B cell (primary cell): ENCODE results near the gene VAV2. TPM values are rescaled to one million over a fixed set of nuclear protein-coding genes. Genes with fewer than 3 reads are reported as not detected.

ENCODE experiments used
- ATAC-seq: fragments of 200-7000 bp; cut with Tn5 transposase; one replicate; pipeline ENCODE4 v1.10.0; 2021; ENCODE audit warnings: low read depth, mild to moderate bottlenecking, moderate number of reproducible peaks, moderate library complexity
- CTCF ChIA-PET: fragments of 350-600 bp; sonication (Branson Sonifier 250); formaldehyde crosslinking; loops from one replicate; lab custom pipeline; 2021; ENCODE audit warnings: antibody characterized with exemption, inconsistent platforms; lab: Charles Lee
- POLR2A ChIA-PET: fragments of 350-600 bp; sonication (Branson Sonifier 250); formaldehyde crosslinking; loops from one replicate; lab custom pipeline; 2021; ENCODE audit warnings: antibody characterized with exemption; lab: Charles Lee
- DNase-seq: peaks from one replicate; pipeline ENCODE4 v3.0.0; 2013
- H2AFZ ChIP-seq: 2 replicates; pipeline ENCODE4 v1.6.1; 2012; ENCODE audit warnings: mild to moderate bottlenecking, low read depth, low read length; ENCODE audit not compliant: insufficient read depth, poor library complexity, severe bottlenecking
- H3K27ac ChIP-seq, 2 donors: 1 replicate in 1 of 2; 2 replicates in 1 of 2; pipeline ENCODE4 v1.5.1; 2012 to 2013; ENCODE audit warnings: low read length in 2 of 2, mild to moderate bottlenecking in 2 of 2, moderate library complexity in 1 of 2
- H3K27me3 ChIP-seq, 4 experiments: fragments of 200-600 bp in 1 of 4; sonication (generic) in 1 of 4; replicated peaks in 1 of 4; 1 replicate in 2 of 4; 2 replicates in 2 of 4; pipeline versions ENCODE4 v1.6.1 to v1.7.0; 2013 to 2016; ENCODE audit warnings: low read length in 3 of 4, mild to moderate bottlenecking in 2 of 4, mixed read lengths in 1 of 4, moderate library complexity in 1 of 4; ENCODE audit not compliant: insufficient read depth in 4 of 4, control insufficient read depth in 3 of 4; ENCODE audit errors: control extremely low read depth in 1 of 4
- H3K36me3 ChIP-seq, 2 experiments: replicated peaks in 1 of 2; 1 replicate in 1 of 2; 2 replicates in 1 of 2; pipeline versions ENCODE4 v1.6.1 to v1.7.1; 2013; ENCODE audit warnings: low read length in 1 of 2; ENCODE audit not compliant: insufficient read depth in 2 of 2, control insufficient read depth in 1 of 2; ENCODE audit errors: control extremely low read depth in 1 of 2, extremely low read depth in 1 of 2
- H3K4me1 ChIP-seq, 2 donors: fragments of 200-600 bp in 1 of 2; sonication (generic) in 1 of 2; 1 replicate in 1 of 2; 2 replicates in 1 of 2; pipeline versions ENCODE4 v1.5.1 to v1.6.1; 2013 to 2017; ENCODE audit warnings: low read length in 2 of 2; ENCODE audit not compliant: control insufficient read depth in 2 of 2, insufficient read depth in 2 of 2
- H3K4me2 ChIP-seq: replicated peaks from 2 replicates; pipeline ENCODE3; 2012; ENCODE audit warnings: mild to moderate bottlenecking, low read depth, low read length; ENCODE audit not compliant: poor library complexity, severe bottlenecking
- H3K4me3 ChIP-seq, 5 experiments: fragments of 200-600 bp in 1 of 5; sonication (generic) in 1 of 5; 1 replicate in 3 of 5; 2 replicates in 2 of 5; pipeline versions ENCODE4 v1.5.1 to v1.7.0; 2011 to 2016; ENCODE audit warnings: low read length in 4 of 5, mild to moderate bottlenecking in 4 of 5, low read depth in 2 of 5, control low read depth in 1 of 5, moderate library complexity in 1 of 5; ENCODE audit not compliant: insufficient read depth in 1 of 5; ENCODE audit errors: control extremely low read depth in 1 of 5, extremely low read depth in 1 of 5
- H3K79me2 ChIP-seq: fragments of 200-600 bp; sonication (generic); one replicate; pipeline ENCODE4 v1.6.0; 2016; ENCODE audit warnings: low read length; ENCODE audit not compliant: control insufficient read depth, insufficient read depth
- H3K9ac ChIP-seq: fragments of 200-600 bp; sonication (generic); 2 replicates; pipeline ENCODE4 v1.6.1; 2017; ENCODE audit warnings: mild to moderate bottlenecking, low read length, moderate library complexity
- H3K9me3 ChIP-seq, 3 donors: one replicate each; pipeline versions ENCODE4 v1.6.1 to v1.7.1; 2013; ENCODE audit warnings: low read length in 2 of 3; ENCODE audit not compliant: control insufficient read depth in 2 of 3, insufficient read depth in 1 of 3; ENCODE audit errors: control extremely low read depth in 1 of 3
- H4K20me1 ChIP-seq: 2 replicates; pipeline ENCODE4 v1.6.0; 2012; ENCODE audit warnings: mild to moderate bottlenecking, low read length; ENCODE audit not compliant: insufficient read depth, control insufficient read depth, poor library complexity, severe bottlenecking
- H3K27ac Mint-ChIP-seq: one replicate; pipeline ENCODE4 v1.8.0; 2021; ENCODE audit warnings: mixed read lengths
- H3K27me3 Mint-ChIP-seq: one replicate; pipeline ENCODE4 v1.8.0; 2021; ENCODE audit warnings: mixed read lengths
- H3K4me1 Mint-ChIP-seq: one replicate; pipeline ENCODE4 v1.8.0; 2021; ENCODE audit warnings: mixed read lengths
- H3K4me3 Mint-ChIP-seq: one replicate; pipeline ENCODE4 v1.8.0; 2021; ENCODE audit warnings: mixed read lengths
- H3K9me3 Mint-ChIP-seq: one replicate; pipeline ENCODE4 v1.8.0; 2022; ENCODE audit warnings: mixed read lengths; ENCODE audit not compliant: insufficient read depth
- EZH2 ChIP-seq: IDR thresholded peaks from 2 replicates; pipeline ENCODE4 v1.6.1; 2012; ENCODE audit warnings: borderline replicate concordance, low read depth, mild to moderate bottlenecking, moderate library complexity, low read length; ENCODE audit not compliant: insufficient read depth, poor library complexity, severe bottlenecking
- WGBS: methylation state at CpG from one replicate; pipeline ENCODE4 v1.1.5; 2013; ENCODE audit warnings: missing lambda C conversion rate; ENCODE audit not compliant: insufficient coverage; 5-methylcytosine and 5-hydroxymethylcytosine counted together
- intact Hi-C: fragments of 100-400 bp; cut with micrococcal nuclease; formaldehyde crosslinking; loops from one replicate; pipeline ENCODE4 v1.10.0; 2022
- polyA plus RNA-seq: library from polyadenylated mRNA; depleted of rRNA; stranded (reverse); fragments of >200 nt; gene quantifications from 2 replicates; pipeline ENCODE4 v1.2.3, GENCODE V29; 2012
- total RNA-seq, 2 donors: library from RNA; stranded (reverse); fragments of 120-200 nt in 1 of 2; gene quantifications; 1 replicate in 1 of 2; 2 replicates in 1 of 2; pipeline versions ENCODE4 v1.2.3 to v1.2.4, GENCODE V29; 2013 to 2022
- TF ChIP-seq, protein P1 (sequence below): fragments of 200-600 bp; IDR thresholded peaks from one replicate; pipeline ENCODE4 v1.8.0; 2022; ENCODE audit warnings: antibody characterized with exemption, mild to moderate bottlenecking

The VAV2 gene
- total and polyA plus RNA-seq, 2 donors (not counting 1 experiment from before 2014, with no cell fraction given): 34.4 to 128 TPM

DNA sequence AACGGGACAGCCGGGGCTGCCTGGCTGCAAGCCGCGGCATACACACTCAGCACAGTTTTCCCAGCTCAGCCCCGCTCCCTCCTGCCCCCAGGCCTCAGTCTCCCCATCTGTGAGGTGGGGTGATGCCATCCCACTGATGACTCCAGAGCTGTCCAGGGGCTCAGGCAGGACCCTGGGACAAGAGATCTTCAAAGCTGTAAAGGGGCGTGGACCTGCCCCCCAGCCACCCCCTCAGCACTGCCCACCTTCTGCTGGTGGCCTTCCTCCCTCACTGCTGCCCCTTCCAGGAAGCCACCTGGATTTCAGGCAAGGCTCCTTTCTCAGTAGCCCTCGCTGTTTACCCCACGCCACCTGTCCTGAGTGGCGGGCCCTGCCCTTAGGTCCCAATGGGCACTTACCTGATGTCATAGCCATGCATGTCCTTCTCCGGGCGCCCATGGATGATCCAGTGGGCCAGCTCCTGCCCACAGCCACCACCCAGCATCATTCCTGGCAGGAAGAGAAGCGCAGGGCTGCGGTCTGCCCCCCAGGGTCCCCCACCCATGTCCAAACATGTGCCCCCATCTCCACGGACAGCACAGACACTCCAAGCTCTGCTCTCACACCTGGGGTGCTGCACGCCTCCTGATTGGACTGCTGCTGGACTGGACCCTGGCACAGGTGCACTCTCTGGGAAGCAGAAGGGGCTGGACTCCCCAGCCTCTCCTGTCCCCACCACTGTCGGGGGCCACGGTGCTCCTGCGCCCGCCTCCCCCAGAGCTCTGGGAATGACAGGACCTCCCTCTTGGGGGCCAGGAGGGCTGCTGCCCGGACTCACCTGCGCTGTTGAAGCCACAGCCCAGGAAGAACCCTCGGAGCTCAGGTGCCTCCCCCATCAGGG, 279.7 kb downstream of the VAV2 start:
- H3K79me2 ChIP-seq: no peaks in the 10 kb centered on the region
- peaks cover 0 to 10% (median 0%) of the 10 kb centered on the region in 4 experiments for H3K27me3 ChIP-seq
- no peak for ATAC-seq
- Mint-ChIP-seq H3K27ac (no peak overlapping the region), H3K4me1 (peaks cover 19% of the 10 kb centered on the region), H3K4me3 (no peak overlapping the region), H3K27me3 (peaks cover 22% of the 10 kb centered on the region), H3K9me3 (no peaks in the 10 kb centered on the region)
- intact Hi-C loops: no loop called here
- H2AFZ ChIP-seq: no peak overlapping the region
- POLR2A ChIA-PET: no interaction called here
- no peak overlapping the region for H3K27ac ChIP-seq
- TF ChIP-seq, protein P1, sequence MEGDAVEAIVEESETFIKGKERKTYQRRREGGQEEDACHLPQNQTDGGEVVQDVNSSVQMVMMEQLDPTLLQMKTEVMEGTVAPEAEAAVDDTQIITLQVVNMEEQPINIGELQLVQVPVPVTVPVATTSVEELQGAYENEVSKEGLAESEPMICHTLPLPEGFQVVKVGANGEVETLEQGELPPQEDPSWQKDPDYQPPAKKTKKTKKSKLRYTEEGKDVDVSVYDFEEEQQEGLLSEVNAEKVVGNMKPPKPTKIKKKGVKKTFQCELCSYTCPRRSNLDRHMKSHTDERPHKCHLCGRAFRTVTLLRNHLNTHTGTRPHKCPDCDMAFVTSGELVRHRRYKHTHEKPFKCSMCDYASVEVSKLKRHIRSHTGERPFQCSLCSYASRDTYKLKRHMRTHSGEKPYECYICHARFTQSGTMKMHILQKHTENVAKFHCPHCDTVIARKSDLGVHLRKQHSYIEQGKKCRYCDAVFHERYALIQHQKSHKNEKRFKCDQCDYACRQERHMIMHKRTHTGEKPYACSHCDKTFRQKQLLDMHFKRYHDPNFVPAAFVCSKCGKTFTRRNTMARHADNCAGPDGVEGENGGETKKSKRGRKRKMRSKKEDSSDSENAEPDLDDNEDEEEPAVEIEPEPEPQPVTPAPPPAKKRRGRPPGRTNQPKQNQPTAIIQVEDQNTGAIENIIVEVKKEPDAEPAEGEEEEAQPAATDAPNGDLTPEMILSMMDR: no peak
- TF ChIP-seq EZH2: no peak
- H3K36me3 ChIP-seq: no peaks in the 10 kb centered on the region
- DNase-seq: no peak
- H3K4me2 ChIP-seq: no peak overlapping the region
- H3K4me3 ChIP-seq: no peak overlapping the region
- H4K20me1 ChIP-seq: no peaks in the 10 kb centered on the region
- H3K9me3 ChIP-seq: no peaks in the 10 kb centered on the region
- peaks cover 0 to 19% of the 10 kb centered on the region in 2 donors for H3K4me1 ChIP-seq
- no peak overlapping the region for H3K9ac ChIP-seq
- WGBS: 84% methylated on average over 18 of the region's 22 CpGs
- CTCF ChIA-PET: no interaction called here

Other genes with a start within 250 kb of the VAV2 start
- 25.3 and 26.8 TPM in 2 replicates for gene BRD3OS, start 33.2 kb upstream of the VAV2 start, total RNA-seq
- 9.1 and 12.0 TPM in 2 replicates for gene BRD3OS, start 33.2 kb upstream of the VAV2 start, polyA plus RNA-seq
- 38.0 and 47.5 TPM in 2 replicates for gene BRD3, start 75.7 kb upstream of the VAV2 start, total RNA-seq
- gene BRD3, start 75.7 kb upstream of the VAV2 start, polyA plus RNA-seq: 8.9 and 16.2 TPM in 2 replicates
- gene WDR5, start 143.8 kb upstream of the VAV2 start, total RNA-seq: 21.1 and 23.8 TPM in 2 replicates
- gene WDR5, start 143.8 kb upstream of the VAV2 start, polyA plus RNA-seq: 18.0 and 20.9 TPM in 2 replicates
- gene RNU6ATAC, start 172.2 kb upstream of the VAV2 start, total RNA-seq: 77.0 and 89.2 TPM in 2 replicates
- not detected in 2 replicates for gene RNU6ATAC, start 172.2 kb upstream of the VAV2 start, polyA plus RNA-seq